SH-SY5Y (cell line): ENCODE results near the gene ISL2.

ENCODE experiments used
- GATA2 ChIP-seq: IDR thresholded peaks from 2 replicates; pipeline ENCODE4 v1.6.1; 2011; ENCODE audit warnings: mild to moderate bottlenecking, low read depth, low read length
- GATA3 ChIP-seq: IDR thresholded peaks from 2 replicates; pipeline ENCODE4 v1.6.1; 2011; ENCODE audit warnings: low read depth, mild to moderate bottlenecking, low read length, moderate library complexity

- TF ChIP-seq GATA2 = no peak
- TF ChIP-seq GATA3 = no peak
Measured at GRCh38 chr15:76330080-76330680, 6.4 kb upstream of the ISL2 start.
